Right renal pelvis (tissue), 4 donors: Measurements from ENCODE around the gene PMP22. TPM values are rescaled to one million over a fixed set of nuclear protein-coding genes. Genes with fewer than 3 reads are reported as not detected.
"Not testable (repeated sequence)": the region's sequence is repeated elsewhere in the genome, so short reads cannot be mapped to it uniquely, and the experiment has no call there.

Experiments
- DNase-seq, 4 donors: peaks; one replicate each; pipeline ENCODE4 v3.0.0-alpha.2; 2013; ENCODE audit warnings: low read depth in 4 of 4, low spot score in 3 of 4, missing footprints in 1 of 4
- polyA plus RNA-seq, 4 donors: library from polyadenylated mRNA; unstranded; fragments of 120-200 nt; gene quantifications; one replicate each; pipeline ENCODE4 v1.2.1, GENCODE V29; 2013; ENCODE audit not compliant: insufficient read length in 4 of 4

Gene PMP22
- polyA plus RNA-seq, 4 donors = 65.4 to 74.2 (median 71.0) TPM

GRCh38 chr17:15257258-15257788 is 7.8 kb downstream of the PMP22 start:
- peak in 2 of 4 donors; percentile 57 to 60 for DNase-seq

GRCh38 chr17:15256689-15257088 is 8.4 kb downstream of the PMP22 start:
- DNase-seq = no peak

- DNase-seq = no peak
Observed at GRCh38 chr17:15255713-15256454, 9.2 kb downstream of the PMP22 start.

GRCh38 chr17:15250135-15250860 is 14.8 kb downstream of the PMP22 start:
- DNase-seq = no peak

- no peak for DNase-seq
Observed at GRCh38 chr17:15249487-15249886, 15.6 kb downstream of the PMP22 start.

GRCh38 chr17:15247891-15248529 is 17.1 kb downstream of the PMP22 start:
- DNase-seq = no peak

- DNase-seq = no peak
Observed at GRCh38 chr17:15245054-15245453, 20.1 kb downstream of the PMP22 start.

GRCh38 chr17:15240644-15241043 is 24.5 kb downstream of the PMP22 start:
- no peak for DNase-seq

GRCh38 chr17:15239491-15239890 is 25.6 kb downstream of the PMP22 start:
- no peak for DNase-seq

GRCh38 chr17:15238676-15239422 is 26.3 kb downstream of the PMP22 start:
- no peak for DNase-seq

GRCh38 chr17:15238057-15238456 is 27.1 kb downstream of the PMP22 start:
- DNase-seq = no peak

GRCh38 chr17:15237106-15237425 is 28.1 kb downstream of the PMP22 start:
- no peak for DNase-seq

- DNase-seq = no peak
Observed at GRCh38 chr17:15236281-15237105, 28.6 kb downstream of the PMP22 start.

GRCh38 chr17:15233971-15234370 is 31.2 kb downstream of the PMP22 start:
- DNase-seq = no peak

GRCh38 chr17:15233022-15233805 is 31.9 kb downstream of the PMP22 start:
- no peak for DNase-seq

GRCh38 chr17:15232517-15232915 is 32.6 kb downstream of the PMP22 start:
- DNase-seq = no peak

- DNase-seq = no peak
Observed at GRCh38 chr17:15231851-15232516, 33.1 kb downstream of the PMP22 start.

- no peak for DNase-seq
Observed at GRCh38 chr17:15230866-15231265, 34.3 kb downstream of the PMP22 start.

- DNase-seq = not testable (repeated sequence)
Observed at GRCh38 chr17:15221827-15222226, 43.3 kb downstream of the PMP22 start.
